Stomach (tissue), 9 donors: ENCODE measurements around the gene SPHK2. TPM values are rescaled to one million over a fixed set of nuclear protein-coding genes. Genes with fewer than 3 reads are reported as not detected.

Experiments used
- DNase-seq, 2 donors: peaks; one replicate each; pipeline versions ENCODE4 v3.0.0 to v3.0.0-alpha.2; 2013 to 2019
- H3K27ac ChIP-seq, 5 donors: fragments of 200-600 bp in 4 of 5; sonication (generic) in 4 of 5; one replicate each; pipeline ENCODE4 v1.5.1; 2013 to 2019; ENCODE audit warnings: mild to moderate bottlenecking in 1 of 5, moderate library complexity in 1 of 5
- H3K27me3 ChIP-seq, 3 donors: fragments of 200-600 bp; sonication (generic); one replicate each; pipeline ENCODE4 v1.5.1; 2017 to 2019; ENCODE audit warnings: mixed run types in 1 of 3
- H3K36me3 ChIP-seq, 4 donors: fragments of 200-600 bp; sonication (generic); 1 replicate in 3 of 4; 2 replicates in 1 of 4; pipeline ENCODE4 v1.5.1; 2016 to 2019
- H3K4me1 ChIP-seq, 4 donors: fragments of 200-600 bp; sonication (generic); one replicate each; pipeline ENCODE4 v1.5.1; 2016 to 2019
- H3K4me3 ChIP-seq, 4 donors: fragments of 200-600 bp; sonication (generic) in 3 of 4; one replicate each; pipeline ENCODE4 v1.5.1; 2016 to 2019; ENCODE audit warnings: mild to moderate bottlenecking in 1 of 4
- H3K9me3 ChIP-seq, 4 donors: fragments of 200-600 bp; sonication (generic); one replicate each; pipeline ENCODE4 v1.5.1; 2016 to 2019
- EP300 ChIP-seq: sonication (generic); formaldehyde crosslinking; IDR thresholded peaks from one replicate; pipeline ENCODE4 v1.6.1; 2017; ENCODE audit warnings: antibody characterized with exemption
- POLR2A ChIP-seq, 4 donors: fragments of 450-650 bp; IDR thresholded peaks; one replicate each; pipeline ENCODE4 v1.6.1; 2016; ENCODE audit warnings: antibody characterized with exemption in 4 of 4, control low read depth in 2 of 4, mild to moderate bottlenecking in 1 of 4, moderate library complexity in 1 of 4
- POLR2AphosphoS5 ChIP-seq, 3 donors: sonication (generic); formaldehyde crosslinking; IDR thresholded peaks; one replicate each; pipeline ENCODE4 v1.6.1; 2016; ENCODE audit warnings: antibody characterized with exemption in 3 of 3
- WGBS, 5 donors: extraction: QIAGEN DNeasy Blood & Tissue Kit in 3 of 5; methylation state at CpG; one replicate each; pipeline versions ENCODE4 v1.1.5 to v1.1.7; 2013 to 2018; 5-methylcytosine and 5-hydroxymethylcytosine counted together
- intact Hi-C: fragments of 100-400 bp; cut with DNase I; formaldehyde crosslinking; loops from one replicate; pipeline ENCODE4 v1.15.1; 2023; ENCODE audit warnings: low total_unique reads
- polyA plus RNA-seq, 3 donors: library from polyadenylated mRNA; stranded (reverse); fragments of 200-250 nt; gene quantifications; one replicate each; pipeline ENCODE4 v1.2.3, GENCODE V29; 2013
- total RNA-seq, 5 donors: library from RNA; depleted of rRNA; stranded (reverse); fragments of >200 nt; gene quantifications; one replicate each; pipeline versions ENCODE4 v1.1.0 to v1.2.3, GENCODE V29; 2014 to 2016
- TF ChIP-seq, protein P1 (sequence below), 7 experiments: fragments of 450-650 bp in 4 of 7; fragments of 200-600 bp in 3 of 7; sonication (generic) in 3 of 7; IDR thresholded peaks; one replicate each; pipeline ENCODE4 v1.5.1; 2016 to 2019; ENCODE audit warnings: antibody characterized with exemption in 7 of 7, control low read depth in 2 of 7, mild to moderate bottlenecking in 1 of 7
- donor health status: healthy with polysubstance abuse.
- donor health status: Bipolar disorder and iron deficiency.
- donor health status: healthy.

Gene SPHK2
- total and polyA plus RNA-seq, 8 donors: 9.4 to 156 (median 19.6) TPM

DNA sequence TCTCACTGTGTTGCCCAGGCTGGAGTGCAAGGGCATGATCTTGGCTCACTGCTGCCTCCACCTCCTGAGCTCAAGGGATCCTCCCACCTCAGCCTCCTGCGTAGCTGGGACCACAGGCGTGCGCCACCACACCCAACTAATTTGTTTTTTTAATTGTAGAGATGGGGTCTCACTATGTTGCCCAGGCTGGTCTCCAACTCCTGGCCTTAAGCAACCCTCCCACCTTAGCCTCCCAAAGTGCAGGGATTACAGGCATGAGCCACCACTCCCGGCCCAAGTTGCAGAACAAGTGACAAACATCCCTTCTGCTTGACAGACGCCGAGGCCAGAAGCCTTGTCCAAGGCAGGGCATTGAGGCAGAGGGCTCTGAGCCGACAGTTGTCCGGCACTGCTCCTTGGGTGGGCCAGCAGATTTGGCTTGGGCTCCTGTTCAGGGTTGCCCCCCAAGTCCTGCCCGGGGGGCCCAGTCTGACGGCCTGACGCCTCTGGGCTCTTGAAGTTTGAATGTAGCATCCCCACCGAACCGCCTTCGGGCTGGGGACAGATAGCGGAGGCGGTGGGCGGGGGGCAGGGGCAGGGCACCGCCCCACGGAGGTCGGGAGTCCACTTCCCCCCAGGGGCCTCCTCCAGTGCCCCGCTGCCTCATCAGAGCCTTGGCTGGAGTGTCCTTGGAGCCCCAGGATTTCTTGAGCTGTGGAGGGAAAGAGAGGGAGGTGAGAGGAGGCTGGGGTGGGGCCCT is 18.5 kb upstream of the SPHK2 start:
- no peaks in the 10 kb centered on the region for H3K36me3 ChIP-seq
- WGBS, 5 donors: 84 to 92% (median 88%) methylated on average over 16 to 21 of the region's 21 CpGs

DNA sequence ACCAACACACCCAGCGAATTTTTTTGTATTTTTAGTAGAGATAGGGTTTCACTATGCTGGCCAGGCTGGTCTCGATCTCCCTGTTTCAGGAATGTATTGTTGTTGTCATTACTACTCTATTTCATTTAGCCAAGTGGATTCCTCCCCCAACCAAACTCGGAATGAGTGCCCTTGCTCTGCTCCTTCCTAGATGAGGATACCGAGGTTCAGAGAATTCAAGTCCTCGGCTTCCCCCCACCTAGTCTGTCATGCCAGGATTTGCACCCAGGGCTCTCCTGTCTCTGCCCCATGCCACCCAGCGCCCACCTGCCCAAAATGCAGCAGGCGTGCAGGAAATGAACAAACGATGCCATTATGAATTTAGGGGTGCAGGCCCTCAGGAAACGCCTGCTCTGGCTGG is 16.3 kb upstream of the SPHK2 start:
- DNase-seq: no peak
- H3K27me3 ChIP-seq: peaks cover 0 to 14% (median 0%) of the 10 kb centered on the region in 3 donors
- H3K9me3 ChIP-seq: no peaks in the 10 kb centered on the region
- H3K4me1 ChIP-seq: peaks cover 0 to 4% (median 0%) of the 10 kb centered on the region in 4 donors
- H3K27ac ChIP-seq: no peak overlapping the region
- intact Hi-C loops: no loop called here
- no peaks in the 10 kb centered on the region for H3K36me3 ChIP-seq
- TF ChIP-seq, protein P1, sequence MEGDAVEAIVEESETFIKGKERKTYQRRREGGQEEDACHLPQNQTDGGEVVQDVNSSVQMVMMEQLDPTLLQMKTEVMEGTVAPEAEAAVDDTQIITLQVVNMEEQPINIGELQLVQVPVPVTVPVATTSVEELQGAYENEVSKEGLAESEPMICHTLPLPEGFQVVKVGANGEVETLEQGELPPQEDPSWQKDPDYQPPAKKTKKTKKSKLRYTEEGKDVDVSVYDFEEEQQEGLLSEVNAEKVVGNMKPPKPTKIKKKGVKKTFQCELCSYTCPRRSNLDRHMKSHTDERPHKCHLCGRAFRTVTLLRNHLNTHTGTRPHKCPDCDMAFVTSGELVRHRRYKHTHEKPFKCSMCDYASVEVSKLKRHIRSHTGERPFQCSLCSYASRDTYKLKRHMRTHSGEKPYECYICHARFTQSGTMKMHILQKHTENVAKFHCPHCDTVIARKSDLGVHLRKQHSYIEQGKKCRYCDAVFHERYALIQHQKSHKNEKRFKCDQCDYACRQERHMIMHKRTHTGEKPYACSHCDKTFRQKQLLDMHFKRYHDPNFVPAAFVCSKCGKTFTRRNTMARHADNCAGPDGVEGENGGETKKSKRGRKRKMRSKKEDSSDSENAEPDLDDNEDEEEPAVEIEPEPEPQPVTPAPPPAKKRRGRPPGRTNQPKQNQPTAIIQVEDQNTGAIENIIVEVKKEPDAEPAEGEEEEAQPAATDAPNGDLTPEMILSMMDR (IDR thresholded peaks at IDR 0.05): no peak
- TF ChIP-seq POLR2A (IDR thresholded peaks at IDR 0.05): no peak
- no peak for TF ChIP-seq POLR2AphosphoS5 (IDR thresholded peaks at IDR 0.05)
- no peak for TF ChIP-seq EP300
- no peak overlapping the region for H3K4me3 ChIP-seq
- WGBS, 5 donors: 73 to 81% (median 78%) methylated on average over 9 of the region's 9 CpGs

More for the DNA sequence above, 18.5 kb upstream of the SPHK2 start:
- peak overlapping the region in 1 of 5 donors; percentile 17 for H3K27ac ChIP-seq
- H3K4me3 ChIP-seq: no peak overlapping the region
- peaks cover 0 to 4% (median 0%) of the 10 kb centered on the region in 4 donors for H3K4me1 ChIP-seq
- no peak for DNase-seq
- no peaks in the 10 kb centered on the region for H3K9me3 ChIP-seq
- TF ChIP-seq EP300 (no peak), POLR2AphosphoS5 (IDR thresholded peaks at IDR 0.05) (no peak), POLR2A (IDR thresholded peaks at IDR 0.05) (no peak)
- TF ChIP-seq, protein P1 (IDR thresholded peaks at IDR 0.05): no peak
- H3K27me3 ChIP-seq: peaks cover 0 to 18% (median 0%) of the 10 kb centered on the region in 3 donors
- intact Hi-C loops: no loop called here

DNA sequence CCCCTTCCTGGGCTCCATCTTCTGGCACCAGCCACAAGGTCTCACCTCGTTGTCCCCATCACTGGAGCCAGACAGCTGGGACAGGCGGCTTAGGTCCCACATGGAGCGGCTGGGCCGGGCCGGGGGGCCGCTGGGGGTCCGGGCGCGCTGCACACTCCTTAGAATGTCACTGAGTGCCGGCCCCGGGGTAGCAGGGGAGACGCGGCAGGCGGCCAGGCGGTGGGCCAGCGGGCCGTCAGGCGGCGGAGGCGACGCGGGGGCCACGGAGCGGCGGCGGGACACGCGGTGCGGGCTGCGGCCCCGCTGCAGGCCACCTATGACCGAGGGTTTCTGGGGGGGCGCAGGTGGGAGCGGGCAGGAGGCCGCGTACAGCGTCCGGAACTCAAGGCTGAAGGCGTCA is 15.9 kb upstream of the SPHK2 start:
- Histone ChIP-seq H3K36me3 (no peaks in the 10 kb centered on the region), H3K4me3 (no peak overlapping the region), H3K4me1 (peaks cover 0 to 4% (median 0%) of the 10 kb centered on the region in 4 donors), H3K27me3 (peaks cover 0 to 10% (median 0%) of the 10 kb centered on the region in 3 donors), H3K9me3 (no peaks in the 10 kb centered on the region), H3K27ac (no peak overlapping the region)
- TF ChIP-seq, protein P1 (IDR thresholded peaks at IDR 0.05): no peak
- TF ChIP-seq EP300: no peak
- TF ChIP-seq POLR2AphosphoS5 (IDR thresholded peaks at IDR 0.05): no peak
- no peak for TF ChIP-seq POLR2A (IDR thresholded peaks at IDR 0.05)
- DNase-seq: no peak
- intact Hi-C loops: no loop called here
- WGBS, 5 donors: 85 to 93% (median 91%) methylated on average over 13 to 39 of the region's 39 CpGs

DNA sequence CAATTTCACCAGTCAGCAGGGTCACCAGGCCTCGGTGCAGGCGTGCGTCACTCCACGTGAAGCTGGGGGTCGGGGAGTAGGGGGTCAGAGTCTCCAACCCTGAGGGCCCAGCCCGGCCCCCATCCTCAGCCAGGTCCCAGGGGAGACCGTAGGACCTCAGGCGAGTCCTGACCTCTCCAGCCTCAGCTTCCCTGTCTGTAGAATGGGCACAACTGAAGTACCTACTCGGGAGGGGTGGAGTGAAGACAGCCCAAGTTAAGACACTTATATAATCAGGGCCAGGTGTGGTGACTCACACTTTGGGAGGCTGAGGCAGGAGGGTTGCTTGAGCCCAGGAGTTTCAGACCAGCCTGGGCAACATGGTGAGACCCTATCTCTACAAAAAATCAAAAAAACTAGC is 15.5 kb upstream of the SPHK2 start:
- intact Hi-C loops: no loop called here

More for the DNA sequence above, 15.5 kb upstream of the SPHK2 start:
- no peaks in the 10 kb centered on the region for H3K9me3 ChIP-seq
- H3K27ac ChIP-seq: no peak overlapping the region
- DNase-seq: no peak
- no peaks in the 10 kb centered on the region for H3K36me3 ChIP-seq
- H3K4me3 ChIP-seq: no peak overlapping the region
- peaks cover 0 to 8% (median 0%) of the 10 kb centered on the region in 3 donors for H3K27me3 ChIP-seq
- 86 to 94% (median 92%) methylated on average over 7 to 9 of the region's 9 CpGs for WGBS, 5 donors
- no peak for TF ChIP-seq POLR2AphosphoS5 (IDR thresholded peaks at IDR 0.05)
- no peak for TF ChIP-seq POLR2A (IDR thresholded peaks at IDR 0.05)
- TF ChIP-seq, protein P1 (IDR thresholded peaks at IDR 0.05): no peak
- TF ChIP-seq EP300: no peak
- H3K4me1 ChIP-seq: peaks cover 0 to 6% (median 0%) of the 10 kb centered on the region in 4 donors
